ENCODE data around the gene SURF2. TPM values are rescaled to one million over a fixed set of nuclear protein-coding genes. Genes with fewer than 3 reads are reported as not detected.

Gene SURF2
- total and polyA plus RNA-seq, 9 of the 15 experiments (the other 6 are each of a cell fraction or from before 2014, with no cell fraction given) = 5.5 to 82.5 (median 21.3) TPM

DNA sequence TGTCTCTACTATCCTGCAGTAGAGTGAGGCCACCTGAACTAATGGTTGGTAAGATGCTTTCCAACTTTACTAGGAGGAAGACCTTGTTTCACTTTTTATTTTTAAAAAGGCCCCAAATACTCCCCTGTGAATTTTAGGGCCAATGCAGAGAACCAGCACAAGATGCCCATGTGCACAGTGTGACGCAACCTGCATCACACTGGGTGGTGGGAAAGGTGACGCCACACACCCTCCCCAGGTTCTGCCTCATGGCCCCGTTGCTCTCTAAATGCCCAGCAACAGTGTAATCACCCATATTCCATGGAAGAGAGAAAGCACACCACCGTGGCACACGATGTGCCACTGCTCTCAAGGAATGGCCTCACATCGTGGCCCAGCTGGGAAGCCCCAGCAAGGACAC is 13.1 kb downstream of the SURF2 start:
- intact Hi-C loops (cut with micrococcal nuclease) = no loop called here
- peaks cover 82% of the 10 kb centered on the region for H3K79me2 ChIP-seq (ENCODE audit: control insufficient read depth, insufficient read depth, low read length)
- FAIRE-seq = no peak
- peaks cover 68% of the 10 kb centered on the region for H4K20me1 ChIP-seq (replicated peaks; ENCODE audit: control insufficient read depth, insufficient read depth, low read length)
- H3K9me1 ChIP-seq (ENCODE audit: control insufficient read depth, insufficient read depth, low read length) = peaks cover 34% of the 10 kb centered on the region
- no peak for TF ChIP-seq ZBTB17 (CRISPR knock-in tag; IDR thresholded peaks at IDR 0.05)
- 0 out of 2 replicates have a peak, but pooled peaks have one; percentile 12 for TF ChIP-seq CEBPB (tag; IDR thresholded peaks at IDR 0.05)
- peak overlapping the region in 1 of 2 experiments; percentile 33; a peak in 2 of 4 replicates for H3K9ac ChIP-seq (ENCODE audit: insufficient read depth in 1 of 2, low read depth in 2 of 2, low read length in 2 of 2)
- DNase-seq (ENCODE audit: extremely low read depth in 1 of 4, low spot score in 3 of 4) = no peak
- ChIA-PET CTCF (ENCODE audit: low intra/inter-chr PET ratio) (no interaction called here), POLR2A (interaction anchor here (0.6 to 8.5 kb wide), 5 partner anchors 12 to 277 kb away, joined by 3 to 109 read pairs (median 3); partner anchors contain the start of genes SURF1 and SURF2)
- no peaks in the 10 kb centered on the region for H3K9me3 ChIP-seq (replicated peaks; ENCODE audit: control insufficient read depth, insufficient read depth, low read depth, low read length)
- ATAC-seq = no peak
- in situ Hi-C loops (cut with MboI) = no loop called here
- no TSS peak for BruUV-seq (replicated peaks)
- H3K4me3 ChIP-seq = no peak overlapping the region
- H3K27ac ChIP-seq (ENCODE audit: extremely low read depth, low read depth, low read length) = no peak overlapping the region
- peaks cover 32% of the 10 kb centered on the region in 2 experiments; a peak in 4 of 5 replicates for H3K4me1 ChIP-seq (replicated peaks in 1 of 2; ENCODE audit: control insufficient read depth in 2 of 2, insufficient read depth in 2 of 2, low read length in 2 of 2)
- no peak overlapping the region for H3K4me2 ChIP-seq (ENCODE audit: insufficient read depth, low read length)
- H3K36me3 ChIP-seq (ENCODE audit: control insufficient read depth, insufficient read depth, low read length) = peaks cover 96% of the 10 kb centered on the region
- 88% methylated on average over 6 of the region's 6 CpGs for WGBS (ENCODE audit: insufficient coverage, low coverage, missing lambda C conversion rate)
- H2AFZ ChIP-seq (ENCODE audit: low read depth, low read length) = no peak overlapping the region
- H3K27me3 ChIP-seq (ENCODE audit: control insufficient read depth in 2 of 2, insufficient read depth in 2 of 2, low read length in 2 of 2) = no peaks in the 10 kb centered on the region

DNA sequence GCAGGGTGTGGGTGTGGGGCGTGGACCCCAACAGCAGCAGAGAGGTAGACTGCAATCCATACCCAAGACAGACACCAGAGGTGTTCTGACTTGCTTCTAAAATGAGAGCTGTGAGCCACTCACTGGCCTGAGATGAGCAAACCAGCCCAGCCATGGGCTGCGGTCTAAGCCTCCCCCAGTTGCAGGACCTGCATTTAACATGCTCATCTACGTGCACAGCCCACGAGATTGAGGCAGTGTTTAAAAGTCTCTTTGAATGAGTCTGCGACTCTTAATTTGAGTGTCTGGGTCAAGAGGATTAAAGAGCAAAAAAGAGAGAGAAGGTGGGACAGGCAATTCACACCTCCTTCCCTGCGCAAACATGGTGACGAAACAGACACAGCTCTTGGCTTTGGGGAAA is 13.6 kb downstream of the SURF2 start:
- Histone ChIP-seq H3K4me1 (replicated peaks in 1 of 2; ENCODE audit: control insufficient read depth in 2 of 2, insufficient read depth in 2 of 2, low read length in 2 of 2) (peaks cover 32 to 33% of the 10 kb centered on the region in 2 experiments; a peak in 4 of 5 replicates), H3K9ac (ENCODE audit: insufficient read depth in 1 of 2, low read depth in 2 of 2, low read length in 2 of 2) (peak overlapping the region in 1 of 2 experiments; percentile 33; a peak in 2 of 4 replicates), H3K27me3 (ENCODE audit: control insufficient read depth in 2 of 2, insufficient read depth in 2 of 2, low read length in 2 of 2) (no peaks in the 10 kb centered on the region), H3K4me2 (ENCODE audit: insufficient read depth, low read length) (no peak overlapping the region), H4K20me1 (replicated peaks; ENCODE audit: control insufficient read depth, insufficient read depth, low read length) (peaks cover 70% of the 10 kb centered on the region), H3K27ac (ENCODE audit: extremely low read depth, low read depth, low read length) (no peak overlapping the region), H3K79me2 (ENCODE audit: control insufficient read depth, insufficient read depth, low read length) (peaks cover 88% of the 10 kb centered on the region), H3K9me1 (ENCODE audit: control insufficient read depth, insufficient read depth, low read length) (peaks cover 34% of the 10 kb centered on the region), H3K36me3 (ENCODE audit: control insufficient read depth, insufficient read depth, low read length) (peaks cover 92% of the 10 kb centered on the region), H3K4me3 (no peak overlapping the region), H3K9me3 (replicated peaks; ENCODE audit: control insufficient read depth, insufficient read depth, low read depth, low read length) (no peaks in the 10 kb centered on the region), H2AFZ (ENCODE audit: low read depth, low read length) (no peak overlapping the region)
- 82% methylated on average over 7 of the region's 7 CpGs for WGBS (ENCODE audit: insufficient coverage, low coverage, missing lambda C conversion rate)
- TF ChIP-seq ZNF584 (CRISPR knock-in tag; IDR thresholded peaks at IDR 0.05; ENCODE audit: low read depth) (no peak), RBFOX2 (IDR thresholded peaks at IDR 0.05; ENCODE audit: low read depth, low read length) (peak; percentile 39; the same call in 1 of the 2 replicates)
- ChIA-PET POLR2A (interaction anchor here (0.5 to 8.5 kb wide), 6 partner anchors 12 to 277 kb away, joined by 3 to 109 read pairs (median 3); partner anchors contain the start of genes SURF1 and SURF2), CTCF (ENCODE audit: low intra/inter-chr PET ratio) (no interaction called here)
- no TSS peak for BruUV-seq (replicated peaks)
- ATAC-seq (no peak), DNase-seq (ENCODE audit: extremely low read depth in 1 of 4, low spot score in 3 of 4) (no peak), FAIRE-seq (no peak)
- intact Hi-C loops (cut with micrococcal nuclease) (no loop called here), in situ Hi-C loops (cut with MboI) (no loop called here)
